Esophagus muscularis mucosa (tissue), 4 donors: ENCODE data around the gene ERBB4. TPM values are rescaled to one million over a fixed set of nuclear protein-coding genes. Genes with fewer than 3 reads are reported as not detected.

ENCODE experiments used
- DNase-seq: peaks from one replicate; pipeline ENCODE4 v3.0.0-alpha.2; 2017; ENCODE audit errors: extremely low spot score
- H3K27ac ChIP-seq, 4 donors: fragments of 200-600 bp; sonication (generic); replicated peaks in 1 of 4; 1 replicate in 3 of 4; 2 replicates in 1 of 4; pipeline ENCODE4 v1.5.1; 2016 to 2019; ENCODE audit warnings: mild to moderate bottlenecking in 1 of 4
- H3K27me3 ChIP-seq, 4 donors: fragments of 200-600 bp; sonication (generic); one replicate each; pipeline versions ENCODE4 v1.5.1 to v1.6.0; 2016 to 2019
- H3K36me3 ChIP-seq, 4 donors: fragments of 200-600 bp; sonication (generic); one replicate each; pipeline ENCODE4 v1.5.1; 2016 to 2019
- H3K4me1 ChIP-seq, 4 donors: fragments of 200-600 bp; sonication (generic); one replicate each; pipeline ENCODE4 v1.5.1; 2016 to 2019
- H3K4me3 ChIP-seq, 4 donors: fragments of 200-600 bp; sonication (generic); 1 replicate in 2 of 4; 2 replicates in 2 of 4; pipeline ENCODE4 v1.5.1; 2016 to 2019; ENCODE audit warnings: mild to moderate bottlenecking in 4 of 4, moderate library complexity in 1 of 4
- H3K9me3 ChIP-seq, 4 donors: fragments of 200-600 bp; sonication (generic); 1 replicate in 3 of 4; 2 replicates in 1 of 4; pipeline ENCODE4 v1.5.1; 2016 to 2019
- EP300 ChIP-seq: sonication (generic); formaldehyde crosslinking; IDR thresholded peaks from one replicate; pipeline ENCODE4 v1.6.1; 2017; ENCODE audit warnings: antibody characterized with exemption
- POLR2A ChIP-seq: fragments of 450-650 bp; IDR thresholded peaks from one replicate; pipeline ENCODE4 v1.6.1; 2017; ENCODE audit warnings: antibody characterized with exemption, moderate library complexity, mild to moderate bottlenecking, low read depth
- POLR2AphosphoS5 ChIP-seq, 2 donors: sonication (generic); formaldehyde crosslinking; IDR thresholded peaks; one replicate each; pipeline ENCODE4 v1.6.1; 2017; ENCODE audit warnings: antibody characterized with exemption in 2 of 2
- WGBS: methylation state at CpG from one replicate; pipeline ENCODE4 v1.1.5; 2018; 5-methylcytosine and 5-hydroxymethylcytosine counted together
- intact Hi-C: fragments of 100-400 bp; cut with DNase I; formaldehyde crosslinking; loops from one replicate; pipeline ENCODE4 v1.15.1; 2023
- total RNA-seq, 4 donors: library from RNA; depleted of rRNA; stranded (reverse); fragments of >200 nt; gene quantifications; one replicate each; pipeline versions ENCODE4 v1.1.0 to v1.2.1, GENCODE V29; 2016
- TF ChIP-seq, protein P1 (sequence below), 3 experiments: fragments of 200-600 bp in 2 of 3; fragments of 450-650 bp in 1 of 3; sonication (generic) in 2 of 3; IDR thresholded peaks; one replicate each; pipeline ENCODE4 v1.5.1; 2017 to 2019; ENCODE audit warnings: antibody characterized with exemption in 3 of 3, mild to moderate bottlenecking in 2 of 3, moderate library complexity in 1 of 3

ERBB4 gene
- total RNA-seq, 4 donors from 2014 or later = under 0.01 to 0.19 (median 0.17) TPM

DNA sequence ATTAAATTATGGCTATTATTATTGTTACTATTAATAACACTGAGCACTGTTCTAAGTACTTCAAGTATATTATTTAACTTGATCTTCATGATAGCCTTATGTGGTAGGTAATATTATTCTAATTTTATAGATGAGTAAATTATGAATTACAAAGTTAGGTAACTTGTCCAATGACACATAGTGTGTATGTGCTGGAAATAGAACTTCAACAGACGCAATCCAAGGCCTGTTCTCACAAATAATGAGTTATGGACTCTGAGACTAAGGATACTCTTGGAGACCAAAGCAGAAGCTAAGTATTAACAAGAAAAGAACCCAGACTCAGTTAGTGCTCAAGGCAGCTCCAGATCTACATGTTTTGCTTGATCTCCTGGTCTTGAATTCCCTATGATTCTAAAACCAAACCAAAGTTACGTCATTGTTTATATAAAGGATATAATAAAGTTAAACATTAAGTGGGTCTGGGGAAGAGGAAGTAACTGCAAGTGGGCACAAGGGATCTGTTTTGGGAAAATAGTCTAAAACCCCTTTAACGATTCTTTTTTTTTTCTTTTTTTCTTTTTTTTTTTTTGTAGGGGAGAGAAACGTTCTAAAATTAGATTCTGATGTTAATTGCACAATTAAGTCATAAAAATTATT, 211.3 kb downstream of the ERBB4 start:
- Histone ChIP-seq H3K9me3 (no peaks in the 10 kb centered on the region), H3K27ac (no peak overlapping the region), H3K27me3 (no peaks in the 10 kb centered on the region), H3K36me3 (no peaks in the 10 kb centered on the region), H3K4me1 (no peaks in the 10 kb centered on the region), H3K4me3 (no peak overlapping the region)
- 66% methylated on average over 4 of the region's 4 CpGs for WGBS
- no peak for DNase-seq
- TF ChIP-seq, protein P1, sequence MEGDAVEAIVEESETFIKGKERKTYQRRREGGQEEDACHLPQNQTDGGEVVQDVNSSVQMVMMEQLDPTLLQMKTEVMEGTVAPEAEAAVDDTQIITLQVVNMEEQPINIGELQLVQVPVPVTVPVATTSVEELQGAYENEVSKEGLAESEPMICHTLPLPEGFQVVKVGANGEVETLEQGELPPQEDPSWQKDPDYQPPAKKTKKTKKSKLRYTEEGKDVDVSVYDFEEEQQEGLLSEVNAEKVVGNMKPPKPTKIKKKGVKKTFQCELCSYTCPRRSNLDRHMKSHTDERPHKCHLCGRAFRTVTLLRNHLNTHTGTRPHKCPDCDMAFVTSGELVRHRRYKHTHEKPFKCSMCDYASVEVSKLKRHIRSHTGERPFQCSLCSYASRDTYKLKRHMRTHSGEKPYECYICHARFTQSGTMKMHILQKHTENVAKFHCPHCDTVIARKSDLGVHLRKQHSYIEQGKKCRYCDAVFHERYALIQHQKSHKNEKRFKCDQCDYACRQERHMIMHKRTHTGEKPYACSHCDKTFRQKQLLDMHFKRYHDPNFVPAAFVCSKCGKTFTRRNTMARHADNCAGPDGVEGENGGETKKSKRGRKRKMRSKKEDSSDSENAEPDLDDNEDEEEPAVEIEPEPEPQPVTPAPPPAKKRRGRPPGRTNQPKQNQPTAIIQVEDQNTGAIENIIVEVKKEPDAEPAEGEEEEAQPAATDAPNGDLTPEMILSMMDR (IDR thresholded peaks at IDR 0.05) = no peak
- TF ChIP-seq EP300 = no peak
- no peak for TF ChIP-seq POLR2A
- TF ChIP-seq POLR2AphosphoS5 (IDR thresholded peaks at IDR 0.05) = no peak
- intact Hi-C loops = no loop called here

- 90% methylated on average over 2 of the region's 2 CpGs for WGBS
- intact Hi-C loops = no loop called here
Measured at GRCh38 chr2:212318636-212319035, 220.0 kb downstream of the ERBB4 start.

DNA sequence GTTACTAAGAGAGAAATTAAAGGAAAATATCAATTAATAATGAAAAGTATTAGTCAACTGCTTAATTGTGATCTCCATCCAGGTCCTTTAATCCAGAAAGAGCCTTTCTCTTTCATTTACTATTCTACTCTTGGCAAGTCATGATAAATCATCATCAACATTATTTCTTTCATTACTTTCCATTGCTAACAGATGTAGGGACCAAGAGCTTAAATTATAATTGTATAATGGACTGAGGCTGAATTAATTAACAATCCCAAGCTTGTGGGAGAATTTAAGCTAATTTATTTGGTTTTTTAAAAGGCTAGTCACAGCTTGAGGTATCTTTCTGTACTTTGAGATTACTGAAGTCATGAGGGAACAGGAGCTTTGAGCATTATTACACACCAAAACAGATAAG, 223.9 kb downstream of the ERBB4 start:
- no peak for TF ChIP-seq POLR2AphosphoS5 (IDR thresholded peaks at IDR 0.05)
- TF ChIP-seq POLR2A = no peak
- no peak for TF ChIP-seq EP300
- TF ChIP-seq, protein P1 (IDR thresholded peaks at IDR 0.05) = no peak
- no peaks in the 10 kb centered on the region for H3K27me3 ChIP-seq
- H3K27ac ChIP-seq = no peak overlapping the region
- no peak for DNase-seq
- no peak overlapping the region for H3K4me3 ChIP-seq
- no peaks in the 10 kb centered on the region for H3K9me3 ChIP-seq
- intact Hi-C loops = no loop called here
- no peaks in the 10 kb centered on the region for H3K36me3 ChIP-seq
- H3K4me1 ChIP-seq = no peaks in the 10 kb centered on the region

More at GRCh38 chr2:212318636-212319035, 220.0 kb downstream of the ERBB4 start:
- DNase-seq = no peak
- Histone ChIP-seq H3K9me3 (no peaks in the 10 kb centered on the region), H3K4me1 (no peaks in the 10 kb centered on the region), H3K27ac (no peak overlapping the region), H3K4me3 (no peak overlapping the region), H3K36me3 (no peaks in the 10 kb centered on the region), H3K27me3 (no peaks in the 10 kb centered on the region)
- TF ChIP-seq, protein P1 (IDR thresholded peaks at IDR 0.05) = no peak
- TF ChIP-seq EP300 (no peak), POLR2A (no peak), POLR2AphosphoS5 (IDR thresholded peaks at IDR 0.05) (no peak)

DNA sequence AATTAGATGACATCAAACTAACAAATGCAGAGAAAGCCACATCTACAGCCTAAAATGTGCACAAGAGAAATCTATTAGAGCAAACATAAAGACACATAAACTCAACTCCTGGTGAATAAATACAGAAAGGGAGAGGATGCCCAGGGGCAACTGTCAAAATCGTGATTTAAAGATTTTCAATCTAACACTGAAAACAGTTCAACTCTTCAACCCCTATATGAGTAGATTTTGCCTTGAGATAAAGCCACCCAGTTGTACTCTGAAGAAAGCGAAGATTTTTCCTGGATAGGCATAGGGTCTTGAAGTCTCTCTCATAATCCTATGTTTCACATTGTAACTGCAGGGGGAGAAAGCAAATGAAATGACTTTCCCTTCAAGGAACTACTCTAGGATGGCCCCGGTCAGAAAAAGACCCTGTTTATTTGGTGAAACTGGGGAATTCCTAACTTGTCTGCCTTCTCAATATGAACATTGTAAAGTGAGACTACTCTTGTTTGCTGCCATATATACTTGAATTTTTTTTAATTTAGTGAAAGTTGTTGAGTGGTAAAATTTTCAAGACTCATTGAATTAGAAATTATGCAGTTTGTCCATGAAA, 226.7 kb downstream of the ERBB4 start:
- no peak for TF ChIP-seq EP300
- TF ChIP-seq POLR2A = no peak
- TF ChIP-seq, protein P1 (IDR thresholded peaks at IDR 0.05) = no peak
- no peak for TF ChIP-seq POLR2AphosphoS5 (IDR thresholded peaks at IDR 0.05)
- Histone ChIP-seq H3K36me3 (no peaks in the 10 kb centered on the region), H3K4me1 (no peaks in the 10 kb centered on the region), H3K27me3 (no peaks in the 10 kb centered on the region), H3K9me3 (no peaks in the 10 kb centered on the region), H3K4me3 (no peak overlapping the region), H3K27ac (no peak overlapping the region)
- intact Hi-C loops = no loop called here
- DNase-seq = no peak
- WGBS = 77% methylated on average over 3 of the region's 3 CpGs

- H3K27me3 ChIP-seq = no peaks in the 10 kb centered on the region
- H3K36me3 ChIP-seq = no peaks in the 10 kb centered on the region
- H3K4me1 ChIP-seq = no peaks in the 10 kb centered on the region
- intact Hi-C loops = no loop called here
- H3K4me3 ChIP-seq = no peak overlapping the region
- H3K27ac ChIP-seq = no peak overlapping the region
- 93% methylated on average over 2 of the region's 2 CpGs for WGBS
- TF ChIP-seq, protein P1 (IDR thresholded peaks at IDR 0.05) = no peak
- no peak for TF ChIP-seq EP300
- DNase-seq = no peak
- no peaks in the 10 kb centered on the region for H3K9me3 ChIP-seq
Measured at GRCh38 chr2:212299943-212300342, 238.7 kb downstream of the ERBB4 start.
